Prostate gland (tissue), 2 donors: ENCODE results near the gene CDKN2AIPNL.

ENCODE experiments used
- CTCF ChIP-seq, 4 experiments: fragments of 200-600 bp in 2 of 4; fragments of 450-650 bp in 2 of 4; sonication (generic) in 2 of 4; IDR thresholded peaks; 1 replicate in 3 of 4; 2 replicates in 1 of 4; pipeline ENCODE4 v1.5.1; 2016 to 2019; ENCODE audit warnings: antibody characterized with exemption in 4 of 4, mild to moderate bottlenecking in 2 of 4, moderate library complexity in 2 of 4
- POLR2A ChIP-seq: fragments of 450-650 bp; IDR thresholded peaks from one replicate; pipeline ENCODE4 v1.6.1; 2016; ENCODE audit warnings: antibody characterized with exemption, mild to moderate bottlenecking

- no peak for TF ChIP-seq CTCF (IDR thresholded peaks at IDR 0.05)
- no peak for TF ChIP-seq POLR2A
Measured at GRCh38 chr5:134411228-134411545, 494 bp downstream of the CDKN2AIPNL start.
